Tibial nerve (tissue), 4 donors: ENCODE results near the gene USP9X. TPM values are rescaled to one million over a fixed set of nuclear protein-coding genes. Genes with fewer than 3 reads are reported as not detected.
"Not testable (repeated sequence)": the region's sequence is repeated elsewhere in the genome, so short reads cannot be mapped to it uniquely, and the experiment has no call there.

Experiments used
- DNase-seq, 2 donors: peaks; one replicate each; pipeline ENCODE4 v3.0.0-alpha.2; 2019; ENCODE audit warnings: low spot score in 2 of 2
- H3K27ac ChIP-seq, 4 donors: fragments of 200-600 bp; sonication (generic) in 3 of 4; one replicate each; pipeline ENCODE4 v1.5.1; 2017 to 2019; ENCODE audit warnings: mild to moderate bottlenecking in 1 of 4
- H3K27me3 ChIP-seq, 2 donors: fragments of 200-600 bp; sonication (generic) in 1 of 2; one replicate each; pipeline versions ENCODE4 v1.5.1 to v1.6.0; 2017 to 2019
- H3K36me3 ChIP-seq, 3 donors: fragments of 200-600 bp; sonication (generic); one replicate each; pipeline ENCODE4 v1.5.1; 2018 to 2019
- H3K4me1 ChIP-seq, 4 donors: fragments of 200-600 bp; sonication (generic) in 3 of 4; one replicate each; pipeline ENCODE4 v1.5.1; 2017 to 2019
- H3K4me3 ChIP-seq, 4 donors: fragments of 200-600 bp; sonication (generic) in 3 of 4; one replicate each; pipeline ENCODE4 v1.5.1; 2017 to 2019; ENCODE audit warnings: mild to moderate bottlenecking in 1 of 4, moderate library complexity in 1 of 4
- H3K9me3 ChIP-seq, 4 donors: fragments of 200-600 bp; sonication (generic) in 3 of 4; one replicate each; pipeline ENCODE4 v1.5.1; 2017 to 2019
- CTCF ChIP-seq, 5 experiments: fragments of 200-600 bp in 3 of 5; fragments of 450-650 bp in 2 of 5; sonication (generic) in 3 of 5; IDR thresholded peaks; one replicate each; pipeline ENCODE4 v1.5.1; 2016 to 2019; ENCODE audit warnings: antibody characterized with exemption in 5 of 5, mild to moderate bottlenecking in 3 of 5, moderate library complexity in 2 of 5
- EP300 ChIP-seq, 2 donors: sonication (generic); formaldehyde crosslinking; IDR thresholded peaks; one replicate each; pipeline ENCODE4 v1.6.1; 2017; ENCODE audit warnings: antibody characterized with exemption in 2 of 2, mild to moderate bottlenecking in 1 of 2
- POLR2A ChIP-seq, 2 donors: fragments of 450-650 bp; IDR thresholded peaks; one replicate each; pipeline ENCODE4 v1.6.1; 2017; ENCODE audit warnings: antibody characterized with exemption in 2 of 2, mild to moderate bottlenecking in 2 of 2, moderate library complexity in 2 of 2
- WGBS, 2 donors: methylation state at CpG; one replicate each; pipeline ENCODE4 v1.1.5; 2018; 5-methylcytosine and 5-hydroxymethylcytosine counted together
- total RNA-seq, 4 donors: library from RNA; depleted of rRNA; stranded (reverse); fragments of >200 nt; gene quantifications; one replicate each; pipeline ENCODE4 v1.1.0, GENCODE V29; 2016

The USP9X gene
- total RNA-seq, 4 donors from 2014 or later = 83.1 to 101 (median 97.2) TPM

- no peaks in the 10 kb centered on the region for H3K9me3 ChIP-seq
- no peak overlapping the region for H3K4me3 ChIP-seq
- WGBS, 2 donors = 30 to 35% methylated on average over 5 of the region's 5 CpGs
- peaks cover 0 to 1% (median 0%) of the 10 kb centered on the region in 3 donors for H3K36me3 ChIP-seq
- H3K27me3 ChIP-seq = no peaks in the 10 kb centered on the region
- H3K4me1 ChIP-seq = peaks cover 0 to 5% (median 0%) of the 10 kb centered on the region in 4 donors
- peak in 1 of 2 donors; percentile 30 for DNase-seq
- TF ChIP-seq EP300 (IDR thresholded peaks at IDR 0.05) (no peak), CTCF (IDR thresholded peaks at IDR 0.05) (peak; percentile 43 to 69 (median 68))
- H3K27ac ChIP-seq = no peak overlapping the region
These were observed 95.1 kb downstream of the USP9X start for GRCh38 chrX:41180194-41180908.

GRCh38 chrX:41184312-41184711 is 99.1 kb downstream of the USP9X start:
- H3K9me3 ChIP-seq = no peaks in the 10 kb centered on the region
- no peaks in the 10 kb centered on the region for H3K27me3 ChIP-seq
- TF ChIP-seq CTCF (IDR thresholded peaks at IDR 0.05) = no peak
- no peak for TF ChIP-seq POLR2A (IDR thresholded peaks at IDR 0.05)
- TF ChIP-seq EP300 (IDR thresholded peaks at IDR 0.05) = no peak
- no peak overlapping the region for H3K27ac ChIP-seq
- H3K36me3 ChIP-seq = no peaks in the 10 kb centered on the region
- no peak for DNase-seq
- H3K4me1 ChIP-seq = peaks cover 0 to 5% (median 0%) of the 10 kb centered on the region in 4 donors
- H3K4me3 ChIP-seq = no peak overlapping the region
- WGBS, 2 donors = 82 to 89% methylated on average over 3 of the region's 3 CpGs

- 92 to 94% methylated on average over 7 of the region's 7 CpGs for WGBS, 2 donors
- H3K4me1 ChIP-seq, H3K4me3 ChIP-seq, H3K36me3 ChIP-seq, H3K27ac ChIP-seq, H3K27me3 ChIP-seq, H3K9me3 ChIP-seq, DNase-seq: not testable (repeated sequence)
These were observed 101.7 kb downstream of the USP9X start for GRCh38 chrX:41186946-41187345.

- Histone ChIP-seq H3K36me3 (peaks cover 0 to 8% (median 0%) of the 10 kb centered on the region in 3 donors), H3K4me3 (no peak overlapping the region), H3K4me1 (no peaks in the 10 kb centered on the region), H3K27ac (no peak overlapping the region), H3K9me3 (no peaks in the 10 kb centered on the region), H3K27me3 (no peaks in the 10 kb centered on the region)
- WGBS, 2 donors = 43 to 79% methylated on average over 1 of the region's 1 CpG
- DNase-seq = no peak
- TF ChIP-seq EP300 (IDR thresholded peaks at IDR 0.05) (no peak), CTCF (IDR thresholded peaks at IDR 0.05) (no peak), POLR2A (IDR thresholded peaks at IDR 0.05) (no peak)
These were observed 103.9 kb downstream of the USP9X start for GRCh38 chrX:41189156-41189555.

- H3K9me3 ChIP-seq = no peaks in the 10 kb centered on the region
- H3K27me3 ChIP-seq = no peaks in the 10 kb centered on the region
- no peak for TF ChIP-seq POLR2A (IDR thresholded peaks at IDR 0.05)
- TF ChIP-seq EP300 (IDR thresholded peaks at IDR 0.05) = no peak
- TF ChIP-seq CTCF (IDR thresholded peaks at IDR 0.05) = no peak
- WGBS, 2 donors = 96 to 97% methylated on average over 3 of the region's 3 CpGs
- H3K4me1 ChIP-seq = no peaks in the 10 kb centered on the region
- no peak overlapping the region for H3K27ac ChIP-seq
- peaks cover 0 to 40% (median 0%) of the 10 kb centered on the region in 3 donors for H3K36me3 ChIP-seq
- no peak overlapping the region for H3K4me3 ChIP-seq
- no peak for DNase-seq
These were observed 107.6 kb downstream of the USP9X start for GRCh38 chrX:41192880-41193279.
